GM23338 (cell line): ENCODE results near the gene CCDC9B. TPM values are rescaled to one million over a fixed set of nuclear protein-coding genes. Genes with fewer than 3 reads are reported as not detected.

Experiments used
- ATAC-seq: fragments of 200-7000 bp; cut with Tn5 transposase; 3 replicates; pipeline ENCODE4 v1.9.1; 2020
- DNase-seq: peaks from one replicate; pipeline ENCODE4 v3.0.0-alpha.2; 2015; ENCODE audit warnings: low spot score
- H2AFZ ChIP-seq: fragments of 200-600 bp; sonication (generic); 2 replicates; pipeline ENCODE4 v1.8.0; 2016; ENCODE audit warnings: antibody characterized with exemption, mild to moderate bottlenecking, moderate library complexity
- H3F3A ChIP-seq: fragments of 200-600 bp; sonication (generic); replicated peaks from 2 replicates; pipeline ENCODE4 v1.8.0; 2017; ENCODE audit warnings: antibody characterized with exemption, mixed run types, low read depth
- H3K27ac ChIP-seq: fragments of 200-600 bp; sonication (generic); 2 replicates; pipeline ENCODE4 v1.6.1; 2016; ENCODE audit warnings: low read depth
- H3K27me3 ChIP-seq: fragments of 200-600 bp; sonication (generic); 2 replicates; pipeline ENCODE4 v1.8.0; 2016; ENCODE audit warnings: mild to moderate bottlenecking, mixed run types, moderate library complexity; ENCODE audit not compliant: insufficient read depth
- H3K36me3 ChIP-seq: fragments of 200-600 bp; sonication (generic); 2 replicates; pipeline ENCODE4 v1.8.0; 2016; ENCODE audit warnings: mild to moderate bottlenecking; ENCODE audit not compliant: insufficient read depth
- H3K4me1 ChIP-seq: fragments of 200-600 bp; sonication (generic); 2 replicates; pipeline ENCODE4 v1.8.0; 2016; ENCODE audit warnings: mild to moderate bottlenecking, moderate library complexity; ENCODE audit not compliant: insufficient read depth
- H3K4me2 ChIP-seq: fragments of 200-600 bp; sonication (generic); 2 replicates; pipeline ENCODE4 v1.7.1; 2017; ENCODE audit warnings: mixed run types
- H3K4me3 ChIP-seq: fragments of 200-600 bp; sonication (generic); 2 replicates; pipeline ENCODE4 v1.6.1; 2016; ENCODE audit warnings: mixed run types
- H3K79me2 ChIP-seq: fragments of 200-600 bp; sonication (generic); replicated peaks from 2 replicates; pipeline ENCODE4 v1.8.0; 2017; ENCODE audit warnings: mild to moderate bottlenecking; ENCODE audit not compliant: insufficient read depth
- H3K9me2 ChIP-seq: fragments of 200-600 bp; sonication (generic); 2 replicates; pipeline ENCODE4 v1.8.0; 2017; ENCODE audit not compliant: insufficient read depth
- H4K20me1 ChIP-seq: fragments of 200-600 bp; sonication (generic); replicated peaks from 2 replicates; pipeline ENCODE4 v1.8.0; 2017; ENCODE audit warnings: mild to moderate bottlenecking; ENCODE audit not compliant: insufficient read depth
- H3K27ac Mint-ChIP-seq: 2 replicates; pipeline ENCODE4 v1.8.0; 2020; ENCODE audit warnings: inconsistent platforms, mild to moderate bottlenecking, moderate library complexity, mixed read lengths
- H3K27me3 Mint-ChIP-seq: 3 replicates; pipeline ENCODE4 v1.8.0; 2022; ENCODE audit warnings: low read depth, mild to moderate bottlenecking, moderate library complexity, mixed read lengths, inconsistent platforms; ENCODE audit not compliant: insufficient read depth, poor library complexity
- H3K36me3 Mint-ChIP-seq: 3 replicates; pipeline ENCODE4 v1.8.0; 2021; ENCODE audit warnings: low read depth, mild to moderate bottlenecking, inconsistent platforms, moderate library complexity, mixed read lengths
- H3K4me1 Mint-ChIP-seq: 3 replicates; pipeline ENCODE4 v1.8.0; 2020; ENCODE audit warnings: mild to moderate bottlenecking, inconsistent platforms, mixed read lengths
- H3K4me3 Mint-ChIP-seq: 3 replicates; pipeline ENCODE4 v1.8.0; 2021; ENCODE audit warnings: moderate library complexity, mild to moderate bottlenecking, inconsistent platforms, mixed read lengths
- H3K9me3 Mint-ChIP-seq: 3 replicates; pipeline ENCODE4 v1.8.0; 2020; ENCODE audit warnings: moderate library complexity, mild to moderate bottlenecking, inconsistent platforms, mixed read lengths
- CREB1 ChIP-seq: fragments of 250-450 bp; sonication (Bioruptor Pico); IDR thresholded peaks from 2 replicates; pipeline ENCODE4 v1.5.0; 2020; ENCODE audit warnings: low read depth, mild to moderate bottlenecking, moderate library complexity
- EZH2 ChIP-seq: fragments of 200-600 bp; sonication (generic); IDR thresholded peaks from one replicate; pipeline ENCODE4 v1.8.0; 2017; ENCODE audit warnings: antibody characterized with exemption, mild to moderate bottlenecking, low read depth; ENCODE audit not compliant: unreplicated experiment
- EZH2phosphoT487 ChIP-seq: fragments of 200-600 bp; sonication (generic); IDR thresholded peaks from one replicate; pipeline ENCODE4 v1.8.1; 2018; ENCODE audit warnings: antibody characterized with exemption; ENCODE audit not compliant: unreplicated experiment
- JUNB ChIP-seq: IDR thresholded peaks from one replicate; pipeline ENCODE4 v1.6.1; 2016; ENCODE audit warnings: antibody characterized with exemption; ENCODE audit not compliant: unreplicated experiment
- NANOG ChIP-seq: IDR thresholded peaks from 2 replicates; pipeline ENCODE4 v1.6.1; 2016; ENCODE audit warnings: antibody characterized with exemption, borderline replicate concordance
- POLR2AphosphoS5 ChIP-seq: IDR thresholded peaks from 2 replicates; pipeline ENCODE4 v1.6.1; 2016; ENCODE audit warnings: antibody characterized with exemption, low read depth
- REST ChIP-seq: IDR thresholded peaks from one replicate; pipeline ENCODE4 v1.6.1; 2018; ENCODE audit warnings: antibody characterized with exemption; ENCODE audit not compliant: unreplicated experiment
- STAT1 ChIP-seq: IDR thresholded peaks from one replicate; pipeline ENCODE4 v1.6.1; 2016; ENCODE audit warnings: antibody characterized with exemption; ENCODE audit not compliant: unreplicated experiment
- ZNF114 ChIP-seq: fragments of 250-450 bp; sonication (Bioruptor Pico); IDR thresholded peaks from 2 replicates; pipeline ENCODE4 v1.5.0; 2020; ENCODE audit warnings: mild to moderate bottlenecking, moderate library complexity
- ZNF462 ChIP-seq: fragments of 250-450 bp; sonication (Bioruptor Pico); IDR thresholded peaks from 2 replicates; pipeline ENCODE4 v1.5.0; 2020; ENCODE audit warnings: mild to moderate bottlenecking, moderate library complexity
- polyA plus RNA-seq: library from polyadenylated mRNA; unstranded; fragments of >200 nt; fragmentation: Nextera tagmentation; extraction: Ambion mirVana; gene quantifications from 2 replicates; pipeline ENCODE4 v1.2.1, GENCODE V29; 2016
- total RNA-seq: library from RNA; depleted of rRNA; stranded (reverse); fragments of >200 nt; shearing (Covaris generic); gene quantifications from 2 replicates; pipeline ENCODE4 v1.2.3, GENCODE V29; 2014
- TF ChIP-seq, protein P1 (sequence below), 2 experiments: fragments of 200-600 bp in 1 of 2; sonication (generic) in 1 of 2; conservative IDR thresholded peaks; 2 replicates each; pipeline versions ENCODE4 v1.5.1 to v1.6.1; 2016 to 2017; ENCODE audit warnings: antibody characterized with exemption in 2 of 2, low read depth in 2 of 2, mild to moderate bottlenecking in 2 of 2, moderate library complexity in 1 of 2
- TF ChIP-seq, protein P2 (sequence below): IDR thresholded peaks from 2 replicates; pipeline ENCODE4 v1.6.1; 2016; ENCODE audit warnings: antibody characterized with exemption

CCDC9B gene
- total and polyA plus RNA-seq, 2 experiments from 2014 or later: 0.18 to 0.97 TPM

DNA sequence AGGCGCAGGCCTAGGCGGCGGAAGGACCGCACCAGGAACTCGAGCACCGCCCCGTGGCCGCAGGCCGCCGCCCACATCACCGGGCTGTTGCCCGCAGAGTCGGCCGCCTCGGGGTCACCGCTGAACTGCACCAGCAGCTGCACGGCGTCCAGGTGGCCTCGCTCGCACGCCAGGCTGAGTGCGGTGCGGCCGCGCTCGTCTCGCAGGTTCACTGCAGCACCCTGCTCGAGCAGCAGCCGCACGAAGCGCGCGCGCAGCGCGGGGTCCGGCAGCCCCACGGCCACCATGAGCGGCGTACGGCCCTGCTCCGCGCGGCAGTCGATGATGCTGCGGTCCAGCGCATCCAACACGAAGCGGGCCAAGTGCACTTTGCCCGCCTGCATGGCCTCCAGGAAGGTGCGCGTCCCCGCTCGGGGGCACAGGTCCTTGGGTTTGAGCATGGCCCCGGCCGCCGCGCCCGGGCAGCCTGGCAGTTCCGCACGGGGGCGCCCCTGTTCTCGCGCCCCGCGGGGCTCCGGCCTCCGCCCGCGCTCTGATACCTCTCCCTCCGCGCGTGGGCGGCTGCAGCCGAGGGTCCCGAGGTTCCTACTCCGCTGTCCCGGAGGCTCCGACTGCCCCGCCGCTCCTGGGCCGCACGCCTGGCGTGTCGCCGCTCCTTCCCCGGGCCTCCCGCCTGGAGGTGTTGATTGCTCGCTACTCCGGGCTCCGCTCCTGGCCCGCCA, 58.4 kb downstream of the CCDC9B start:
- peak overlapping the region; percentile 90 for H2AFZ ChIP-seq
- H3K27me3 ChIP-seq: peaks cover 87% of the 10 kb centered on the region
- no peak overlapping the region for H3K27ac ChIP-seq
- Mint-ChIP-seq H3K36me3 (peaks cover 2% of the 10 kb centered on the region; the same call in 1 of the 3 replicates), H3K27ac (no peak overlapping the region), H3K27me3 (peaks cover 72% of the 10 kb centered on the region), H3K9me3 (no peaks in the 10 kb centered on the region), H3K4me3 (peak overlapping the region; percentile 49; the same call in 2 of the 3 replicates), H3K4me1 (peaks cover 64% of the 10 kb centered on the region)
- ATAC-seq (peak; percentile 17), DNase-seq (peak; percentile 75)
- peak overlapping the region; percentile 62 for H3K4me3 ChIP-seq
- H3K79me2 ChIP-seq: no peaks in the 10 kb centered on the region
- H3K36me3 ChIP-seq: no peaks in the 10 kb centered on the region
- peak overlapping the region; percentile 86 for H3K4me2 ChIP-seq
- H3K9me2 ChIP-seq: no peaks in the 10 kb centered on the region
- TF ChIP-seq, protein P1, sequence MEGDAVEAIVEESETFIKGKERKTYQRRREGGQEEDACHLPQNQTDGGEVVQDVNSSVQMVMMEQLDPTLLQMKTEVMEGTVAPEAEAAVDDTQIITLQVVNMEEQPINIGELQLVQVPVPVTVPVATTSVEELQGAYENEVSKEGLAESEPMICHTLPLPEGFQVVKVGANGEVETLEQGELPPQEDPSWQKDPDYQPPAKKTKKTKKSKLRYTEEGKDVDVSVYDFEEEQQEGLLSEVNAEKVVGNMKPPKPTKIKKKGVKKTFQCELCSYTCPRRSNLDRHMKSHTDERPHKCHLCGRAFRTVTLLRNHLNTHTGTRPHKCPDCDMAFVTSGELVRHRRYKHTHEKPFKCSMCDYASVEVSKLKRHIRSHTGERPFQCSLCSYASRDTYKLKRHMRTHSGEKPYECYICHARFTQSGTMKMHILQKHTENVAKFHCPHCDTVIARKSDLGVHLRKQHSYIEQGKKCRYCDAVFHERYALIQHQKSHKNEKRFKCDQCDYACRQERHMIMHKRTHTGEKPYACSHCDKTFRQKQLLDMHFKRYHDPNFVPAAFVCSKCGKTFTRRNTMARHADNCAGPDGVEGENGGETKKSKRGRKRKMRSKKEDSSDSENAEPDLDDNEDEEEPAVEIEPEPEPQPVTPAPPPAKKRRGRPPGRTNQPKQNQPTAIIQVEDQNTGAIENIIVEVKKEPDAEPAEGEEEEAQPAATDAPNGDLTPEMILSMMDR (conservative IDR thresholded peaks at IDR 0.05; ENCODE audit: low read depth in 2 of 2): peak; percentile 50 to 54
- no peak for TF ChIP-seq REST
- TF ChIP-seq ZNF462 (CRISPR knock-in tag): no peak
- TF ChIP-seq EZH2phosphoT487: peak; percentile 33
- TF ChIP-seq ZNF114: no peak
- TF ChIP-seq, protein P2, sequence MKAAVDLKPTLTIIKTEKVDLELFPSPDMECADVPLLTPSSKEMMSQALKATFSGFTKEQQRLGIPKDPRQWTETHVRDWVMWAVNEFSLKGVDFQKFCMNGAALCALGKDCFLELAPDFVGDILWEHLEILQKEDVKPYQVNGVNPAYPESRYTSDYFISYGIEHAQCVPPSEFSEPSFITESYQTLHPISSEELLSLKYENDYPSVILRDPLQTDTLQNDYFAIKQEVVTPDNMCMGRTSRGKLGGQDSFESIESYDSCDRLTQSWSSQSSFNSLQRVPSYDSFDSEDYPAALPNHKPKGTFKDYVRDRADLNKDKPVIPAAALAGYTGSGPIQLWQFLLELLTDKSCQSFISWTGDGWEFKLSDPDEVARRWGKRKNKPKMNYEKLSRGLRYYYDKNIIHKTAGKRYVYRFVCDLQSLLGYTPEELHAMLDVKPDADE: no peak
- peak; percentile 26 for TF ChIP-seq EZH2
- TF ChIP-seq CREB1 (CRISPR knock-in tag): no peak
- TF ChIP-seq POLR2AphosphoS5: no peak
- TF ChIP-seq STAT1: no peak
- no peak for TF ChIP-seq JUNB
- TF ChIP-seq NANOG: no peak
- peaks cover 43% of the 10 kb centered on the region for H3K4me1 ChIP-seq
- no peaks in the 10 kb centered on the region for H4K20me1 ChIP-seq
- peaks cover 28% of the 10 kb centered on the region for H3F3A ChIP-seq
